Activated CD4-positive, alpha-beta T cell treated with anti-CD3 and anti-CD28 coated beads, Interleukin-2, Interleukin-4, amounts not matched to agents 100 ng/mL and 50 ng/mL, durations not matched to agents 16 hours and 8 hours (primary cell): ENCODE measurements around the gene PKN2.

Experiments
- DNase-seq: peaks from one replicate; pipeline ENCODE4 v3.0.0-alpha.2; 2020; ENCODE audit warnings: low spot score

PKN2 gene

GRCh38 chr1:88883156-88883555 lies 199.1 kb downstream of the PKN2 start:
- no peak for DNase-seq
